GM18870 (cell line): Measurements from ENCODE around the gene ANKRD60.

ENCODE experiments used
- ATAC-seq: cut with Tn5 transposase; IDR thresholded peaks from one replicate; pipeline ENCODE4 v1.9.1; 2021; ENCODE audit warnings: moderate library complexity; ENCODE audit not compliant: unreplicated experiment

Gene ANKRD60

GRCh38 chr20:58224974-58225373 is 3.5 kb downstream of the ANKRD60 start:
- no peak for ATAC-seq

- ATAC-seq = no peak
Observed at GRCh38 chr20:58224097-58224496, 4.4 kb downstream of the ANKRD60 start.

- ATAC-seq = no peak
Observed at GRCh38 chr20:58223358-58223941, 5.0 kb downstream of the ANKRD60 start.

GRCh38 chr20:58222446-58222845 is 6.0 kb downstream of the ANKRD60 start:
- no peak for ATAC-seq

GRCh38 chr20:58219342-58219700 is 9.1 kb downstream of the ANKRD60 start:
- ATAC-seq = no peak

- no peak for ATAC-seq
Observed at GRCh38 chr20:58218665-58219341, 9.7 kb downstream of the ANKRD60 start.

GRCh38 chr20:58216334-58216733 is 12.1 kb downstream of the ANKRD60 start:
- no peak for ATAC-seq

GRCh38 chr20:58215116-58215515 is 13.3 kb downstream of the ANKRD60 start:
- no peak for ATAC-seq

GRCh38 chr20:58214310-58214709 is 14.1 kb downstream of the ANKRD60 start:
- no peak for ATAC-seq

- no peak for ATAC-seq
Observed at GRCh38 chr20:58213716-58214115, 14.7 kb downstream of the ANKRD60 start.

- no peak for ATAC-seq
Observed at GRCh38 chr20:58213121-58213520, 15.3 kb downstream of the ANKRD60 start.

- no peak for ATAC-seq
Observed at GRCh38 chr20:58212636-58213035, 15.8 kb downstream of the ANKRD60 start.

GRCh38 chr20:58210398-58210747 is 18.1 kb downstream of the ANKRD60 start:
- ATAC-seq = no peak

- ATAC-seq = no peak
Observed at GRCh38 chr20:58209652-58210397, 18.6 kb downstream of the ANKRD60 start.

GRCh38 chr20:58208944-58209343 is 19.5 kb downstream of the ANKRD60 start:
- ATAC-seq = no peak

- ATAC-seq = no peak
Observed at GRCh38 chr20:58205850-58206249, 22.6 kb downstream of the ANKRD60 start.

GRCh38 chr20:58202044-58202443 is 26.4 kb downstream of the ANKRD60 start:
- no peak for ATAC-seq

- no peak for ATAC-seq
Observed at GRCh38 chr20:58201616-58202015, 26.8 kb downstream of the ANKRD60 start.

- ATAC-seq = no peak
Observed at GRCh38 chr20:58199469-58199868, 29.0 kb downstream of the ANKRD60 start.

GRCh38 chr20:58198901-58199355 is 29.5 kb downstream of the ANKRD60 start:
- no peak for ATAC-seq

- no peak for ATAC-seq
Observed at GRCh38 chr20:58198384-58198783, 30.1 kb downstream of the ANKRD60 start.

- no peak for ATAC-seq
Observed at GRCh38 chr20:58197185-58197469, 31.3 kb downstream of the ANKRD60 start.
